Sciatic nerve (tissue), 2 donors: ENCODE results near the gene SOX15. TPM values are rescaled to one million over a fixed set of nuclear protein-coding genes. Genes with fewer than 3 reads are reported as not detected.

ENCODE experiments used
- ATAC-seq: fragments of 200-7000 bp; cut with Tn5 transposase; one replicate; pipeline ENCODE4 v1.9.1; 2020; ENCODE audit warnings: mild to moderate bottlenecking, moderate library complexity
- DNase-seq: peaks from one replicate; pipeline ENCODE4 v3.0.0-alpha.2; 2020; ENCODE audit warnings: low spot score
- intact Hi-C: fragments of 100-400 bp; cut with DNase I; formaldehyde crosslinking; loops from one replicate; pipeline ENCODE4 v1.14.2; 2022
- total RNA-seq: library from RNA; stranded (reverse); fragmentation: NEBNext Ultra II Directional; extraction: Animal tissue kit (Norgen Biotek cat#: 25700); gene quantifications from one replicate; pipeline ENCODE4 v1.2.1, GENCODE V29; 2021
- donor health status: DM: no; HTN: no; CAD: no.
- donor health status: DM: no; HTN: no; CAD: no.

SOX15 gene
- total RNA-seq, 1 donor from 2014 or later: 5.1 TPM

GRCh38 chr17:7544911-7545310, 45.0 kb downstream of the SOX15 start:
- DNase-seq (no peak), ATAC-seq (no peak)
- intact Hi-C loops: no loop called here

GRCh38 chr17:7541074-7541621, 48.7 kb downstream of the SOX15 start:
- no peak for DNase-seq
- intact Hi-C loops: no loop called here
- no peak for ATAC-seq

GRCh38 chr17:7538891-7539545, 50.9 kb downstream of the SOX15 start:
- intact Hi-C loops: no loop called here
- no peak for DNase-seq
- no peak for ATAC-seq

Other genes with a start within 250 kb of the SOX15 start
- gene KCTD11, start 237.9 kb downstream of the SOX15 start, total RNA-seq: 64.6 TPM
- not detected for gene TMEM95, start 234.9 kb downstream of the SOX15 start, total RNA-seq
- 6.1 TPM for gene TNK1, start 209.0 kb downstream of the SOX15 start, total RNA-seq
- gene PLSCR3, start 195.6 kb downstream of the SOX15 start, total RNA-seq: 37.1 TPM
- 75.0 TPM for gene TMEM256, start 186.0 kb downstream of the SOX15 start, total RNA-seq
- gene NLGN2, start 182.2 kb downstream of the SOX15 start, total RNA-seq: 44.8 TPM
- gene SPEM1, start 169.8 kb downstream of the SOX15 start, total RNA-seq: not detected
- not detected for gene SPEM2, start 164.5 kb downstream of the SOX15 start, total RNA-seq
- gene SPEM3, start 161.2 kb downstream of the SOX15 start, total RNA-seq: not detected
- gene TMEM102, start 154.7 kb downstream of the SOX15 start, total RNA-seq: 3.0 TPM
- 3.8 TPM for gene FGF11, start 150.6 kb downstream of the SOX15 start, total RNA-seq
- gene CHRNB1, start 145.0 kb downstream of the SOX15 start, total RNA-seq: 6.3 TPM
- gene ZBTB4, start 110.5 kb downstream of the SOX15 start, total RNA-seq: 84.2 TPM
- gene SLC35G6, start 108.6 kb downstream of the SOX15 start, total RNA-seq: not detected
- 126 TPM for gene POLR2A, start 105.7 kb downstream of the SOX15 start, total RNA-seq
- gene TNFSF12, start 41.0 kb downstream of the SOX15 start, total RNA-seq: 63.9 TPM
- 32.7 TPM for gene TNFSF13, start 31.3 kb downstream of the SOX15 start, total RNA-seq
- gene SENP3, start 28.2 kb downstream of the SOX15 start, total RNA-seq: 39.8 TPM
- 83.0 TPM for gene CD68, start 10.5 kb downstream of the SOX15 start, total RNA-seq
- gene MPDU1, start 6.2 kb downstream of the SOX15 start, total RNA-seq: 21.4 TPM
- 46.5 TPM for gene FXR2, start 24.8 kb upstream of the SOX15 start, total RNA-seq
- 68.7 TPM for gene SAT2, start 37.7 kb upstream of the SOX15 start, total RNA-seq
- 0.53 TPM for gene SHBG, start 40.0 kb upstream of the SOX15 start, total RNA-seq
- gene ATP1B2, start 60.8 kb upstream of the SOX15 start, total RNA-seq: 14.3 TPM
- 41.5 TPM for gene TP53, start 97.4 kb upstream of the SOX15 start, total RNA-seq
- 5.7 TPM for gene WRAP53, start 98.4 kb upstream of the SOX15 start, total RNA-seq
- 0.53 TPM for gene EFNB3, start 115.1 kb upstream of the SOX15 start, total RNA-seq
- gene DNAH2, start 127.7 kb upstream of the SOX15 start, total RNA-seq: 0.31 TPM
- gene KDM6B, start 244.1 kb upstream of the SOX15 start, total RNA-seq: 41.0 TPM